OCI-LY1 (cell line): ENCODE measurements around the gene DYNC2H1.

Experiments used
- EZH2 ChIP-seq: fragments of 200-600 bp; sonication (generic), shearing (Covaris generic); IDR thresholded peaks from 2 replicates; pipeline ENCODE4 v1.8.0; 2017; ENCODE audit warnings: borderline replicate concordance, mixed run types, mild to moderate bottlenecking, antibody characterized with exemption, low read length, moderate library complexity, mixed read lengths
- TF ChIP-seq, protein P1 (sequence below): fragments of 200-600 bp; sonication (generic), shearing (Covaris generic); IDR thresholded peaks from 2 replicates; pipeline ENCODE4 v1.5.1; 2017; ENCODE audit warnings: mild to moderate bottlenecking, antibody characterized with exemption, low read length, moderate library complexity, mixed read lengths

DNA sequence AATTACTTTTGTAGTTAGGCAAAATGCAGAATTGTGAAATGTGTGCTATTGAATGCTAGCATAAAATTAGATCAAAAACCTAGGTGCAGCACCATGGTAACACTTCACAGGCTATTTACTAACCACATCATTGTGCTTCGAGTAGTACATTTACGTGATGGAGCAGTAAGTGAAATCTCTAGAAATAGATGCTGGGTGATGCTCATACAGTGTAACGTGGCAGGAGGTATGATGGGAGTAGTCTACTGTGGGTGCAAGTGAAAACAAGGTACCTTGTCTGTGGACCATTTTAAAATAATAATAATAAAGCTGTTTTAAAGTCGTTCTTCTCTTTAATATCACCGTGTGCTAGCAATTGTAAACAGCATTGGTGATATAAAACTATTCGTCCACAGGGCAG, 132.3 kb downstream of the DYNC2H1 start:
- TF ChIP-seq EZH2 = no peak
- TF ChIP-seq, protein P1, sequence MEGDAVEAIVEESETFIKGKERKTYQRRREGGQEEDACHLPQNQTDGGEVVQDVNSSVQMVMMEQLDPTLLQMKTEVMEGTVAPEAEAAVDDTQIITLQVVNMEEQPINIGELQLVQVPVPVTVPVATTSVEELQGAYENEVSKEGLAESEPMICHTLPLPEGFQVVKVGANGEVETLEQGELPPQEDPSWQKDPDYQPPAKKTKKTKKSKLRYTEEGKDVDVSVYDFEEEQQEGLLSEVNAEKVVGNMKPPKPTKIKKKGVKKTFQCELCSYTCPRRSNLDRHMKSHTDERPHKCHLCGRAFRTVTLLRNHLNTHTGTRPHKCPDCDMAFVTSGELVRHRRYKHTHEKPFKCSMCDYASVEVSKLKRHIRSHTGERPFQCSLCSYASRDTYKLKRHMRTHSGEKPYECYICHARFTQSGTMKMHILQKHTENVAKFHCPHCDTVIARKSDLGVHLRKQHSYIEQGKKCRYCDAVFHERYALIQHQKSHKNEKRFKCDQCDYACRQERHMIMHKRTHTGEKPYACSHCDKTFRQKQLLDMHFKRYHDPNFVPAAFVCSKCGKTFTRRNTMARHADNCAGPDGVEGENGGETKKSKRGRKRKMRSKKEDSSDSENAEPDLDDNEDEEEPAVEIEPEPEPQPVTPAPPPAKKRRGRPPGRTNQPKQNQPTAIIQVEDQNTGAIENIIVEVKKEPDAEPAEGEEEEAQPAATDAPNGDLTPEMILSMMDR = no peak
